ENCODE results near the gene S1PR2. TPM values are rescaled to one million over a fixed set of nuclear protein-coding genes. Genes with fewer than 3 reads are reported as not detected.

The S1PR2 gene
- total and polyA plus RNA-seq, 4 donors: 1.2 to 4.8 (median 3.3) TPM

DNA sequence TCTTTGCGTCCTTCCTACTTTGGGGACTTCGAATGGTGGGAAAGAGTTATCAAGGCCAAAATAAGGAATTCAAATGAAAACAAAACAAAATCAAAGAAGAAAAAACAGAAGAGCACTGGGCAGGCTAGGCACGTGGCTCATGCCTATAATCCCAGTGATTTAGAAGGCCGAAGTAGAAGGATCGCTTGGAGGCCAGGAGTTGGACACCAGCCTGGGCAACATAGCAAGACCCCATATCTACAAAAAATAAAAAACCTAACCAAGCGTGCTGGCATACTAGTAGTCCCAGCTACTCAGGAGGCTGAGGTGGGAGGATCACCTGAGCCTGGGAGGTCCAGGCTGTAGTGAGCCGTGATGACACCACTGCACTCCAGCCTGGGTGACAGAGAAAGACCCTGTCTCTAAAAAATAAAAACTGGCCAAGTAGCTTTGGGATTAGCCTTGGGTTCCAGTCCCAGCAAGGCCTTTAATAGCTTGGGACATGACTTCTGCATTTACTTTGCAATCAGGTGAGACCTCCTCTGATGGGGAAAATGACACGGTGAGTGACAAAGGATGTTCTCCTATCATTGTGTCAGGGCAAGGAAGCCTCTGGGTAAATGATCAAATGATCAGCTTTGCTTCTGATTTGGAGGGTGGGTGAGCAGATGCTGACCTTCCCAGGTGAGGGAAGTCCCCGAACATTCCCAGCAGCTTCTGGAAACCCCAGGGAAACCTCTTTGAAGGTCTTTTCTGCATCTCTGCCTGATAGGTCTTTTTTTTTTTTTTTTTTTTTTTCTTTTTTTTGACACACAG is 46.9 kb upstream of the S1PR2 start:
- TF ChIP-seq GABPA (IDR thresholded peaks at IDR 0.05 in 1 of 2, conservative IDR thresholded peaks at IDR 0.05 in 1 of 2) (no peak), HNF4A (conservative IDR thresholded peaks at IDR 0.05) (no peak), HNF4G (IDR thresholded peaks at IDR 0.05) (no peak)
- TF ChIP-seq, protein P1, sequence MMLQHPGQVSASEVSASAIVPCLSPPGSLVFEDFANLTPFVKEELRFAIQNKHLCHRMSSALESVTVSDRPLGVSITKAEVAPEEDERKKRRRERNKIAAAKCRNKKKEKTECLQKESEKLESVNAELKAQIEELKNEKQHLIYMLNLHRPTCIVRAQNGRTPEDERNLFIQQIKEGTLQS (IDR thresholded peaks at IDR 0.05): no peak
- no peak for DNase-seq (ENCODE audit: low spot score)
- Histone ChIP-seq H3K4me1 (ENCODE audit: control insufficient read depth in 4 of 4, insufficient read depth in 4 of 4, low read length in 3 of 4) (no peaks in the 10 kb centered on the region), H3K27ac (ENCODE audit: low read depth in 1 of 2, low read length in 2 of 2) (no peak overlapping the region), H3K9ac (ENCODE audit: low read depth in 1 of 2, low read length in 2 of 2) (no peak overlapping the region), H3K4me3 (ENCODE audit: low read depth in 1 of 3, low read length in 3 of 3) (no peak overlapping the region), H3K36me3 (ENCODE audit: control insufficient read depth in 4 of 4, insufficient read depth in 3 of 4, low read depth in 1 of 4, low read length in 3 of 4) (peaks cover 7 to 52% (median 29%) of the 10 kb centered on the region in 4 donors), H3K27me3 (ENCODE audit: control insufficient read depth in 4 of 4, insufficient read depth in 4 of 4, low read length in 3 of 4) (no peaks in the 10 kb centered on the region), H3K9me3 (ENCODE audit: control insufficient read depth in 4 of 4, low read length in 3 of 4) (no peaks in the 10 kb centered on the region)
- WGBS: 93% methylated on average over 9 of the region's 9 CpGs

DNA sequence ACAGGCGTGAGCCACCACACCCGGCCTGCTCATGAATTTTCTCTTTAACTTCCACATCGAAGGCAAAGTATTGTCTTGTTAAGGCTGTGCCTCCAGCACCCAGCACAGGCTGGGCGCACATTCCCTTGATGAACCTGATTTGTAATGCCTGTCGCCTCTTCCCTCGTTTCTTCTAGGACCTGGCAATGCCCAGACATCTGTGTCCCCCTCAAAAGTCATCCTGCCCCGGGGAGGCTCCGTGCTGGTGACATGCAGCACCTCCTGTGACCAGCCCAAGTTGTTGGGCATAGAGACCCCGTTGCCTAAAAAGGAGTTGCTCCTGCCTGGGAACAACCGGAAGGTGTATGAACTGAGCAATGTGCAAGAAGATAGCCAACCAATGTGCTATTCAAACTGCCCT is 43.5 kb upstream of the S1PR2 start:
- Histone ChIP-seq H3K27ac (ENCODE audit: low read depth in 1 of 2, low read length in 2 of 2) (no peak overlapping the region), H3K9me3 (ENCODE audit: control insufficient read depth in 4 of 4, low read length in 3 of 4) (no peaks in the 10 kb centered on the region), H3K9ac (ENCODE audit: low read depth in 1 of 2, low read length in 2 of 2) (no peak overlapping the region), H3K36me3 (ENCODE audit: control insufficient read depth in 4 of 4, insufficient read depth in 3 of 4, low read depth in 1 of 4, low read length in 3 of 4) (peaks cover 7 to 32% (median 21%) of the 10 kb centered on the region in 4 donors), H3K4me1 (ENCODE audit: control insufficient read depth in 4 of 4, insufficient read depth in 4 of 4, low read length in 3 of 4) (peaks cover 6 to 18% (median 11%) of the 10 kb centered on the region in 4 donors), H3K4me3 (ENCODE audit: low read depth in 1 of 3, low read length in 3 of 3) (no peak overlapping the region), H3K27me3 (ENCODE audit: control insufficient read depth in 4 of 4, insufficient read depth in 4 of 4, low read length in 3 of 4) (no peaks in the 10 kb centered on the region)
- DNase-seq (ENCODE audit: low spot score): no peak
- WGBS: 91% methylated on average over 10 of the region's 10 CpGs
- TF ChIP-seq EGR1 (IDR thresholded peaks at IDR 0.05; ENCODE audit: low read depth in 2 of 2) (no peak), JUND (IDR thresholded peaks at IDR 0.05) (no peak), YY1 (IDR thresholded peaks at IDR 0.05) (no peak), TAF1 (conservative IDR thresholded peaks at IDR 0.05) (no peak), FOXA2 (IDR thresholded peaks at IDR 0.05) (no peak), RXRA (IDR thresholded peaks at IDR 0.05) (no peak)
- TF ChIP-seq, protein P2, sequence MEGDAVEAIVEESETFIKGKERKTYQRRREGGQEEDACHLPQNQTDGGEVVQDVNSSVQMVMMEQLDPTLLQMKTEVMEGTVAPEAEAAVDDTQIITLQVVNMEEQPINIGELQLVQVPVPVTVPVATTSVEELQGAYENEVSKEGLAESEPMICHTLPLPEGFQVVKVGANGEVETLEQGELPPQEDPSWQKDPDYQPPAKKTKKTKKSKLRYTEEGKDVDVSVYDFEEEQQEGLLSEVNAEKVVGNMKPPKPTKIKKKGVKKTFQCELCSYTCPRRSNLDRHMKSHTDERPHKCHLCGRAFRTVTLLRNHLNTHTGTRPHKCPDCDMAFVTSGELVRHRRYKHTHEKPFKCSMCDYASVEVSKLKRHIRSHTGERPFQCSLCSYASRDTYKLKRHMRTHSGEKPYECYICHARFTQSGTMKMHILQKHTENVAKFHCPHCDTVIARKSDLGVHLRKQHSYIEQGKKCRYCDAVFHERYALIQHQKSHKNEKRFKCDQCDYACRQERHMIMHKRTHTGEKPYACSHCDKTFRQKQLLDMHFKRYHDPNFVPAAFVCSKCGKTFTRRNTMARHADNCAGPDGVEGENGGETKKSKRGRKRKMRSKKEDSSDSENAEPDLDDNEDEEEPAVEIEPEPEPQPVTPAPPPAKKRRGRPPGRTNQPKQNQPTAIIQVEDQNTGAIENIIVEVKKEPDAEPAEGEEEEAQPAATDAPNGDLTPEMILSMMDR (IDR thresholded peaks at IDR 0.05; ENCODE audit: low read depth, low read length, missing input control): no peak
- TF ChIP-seq, protein P3, sequence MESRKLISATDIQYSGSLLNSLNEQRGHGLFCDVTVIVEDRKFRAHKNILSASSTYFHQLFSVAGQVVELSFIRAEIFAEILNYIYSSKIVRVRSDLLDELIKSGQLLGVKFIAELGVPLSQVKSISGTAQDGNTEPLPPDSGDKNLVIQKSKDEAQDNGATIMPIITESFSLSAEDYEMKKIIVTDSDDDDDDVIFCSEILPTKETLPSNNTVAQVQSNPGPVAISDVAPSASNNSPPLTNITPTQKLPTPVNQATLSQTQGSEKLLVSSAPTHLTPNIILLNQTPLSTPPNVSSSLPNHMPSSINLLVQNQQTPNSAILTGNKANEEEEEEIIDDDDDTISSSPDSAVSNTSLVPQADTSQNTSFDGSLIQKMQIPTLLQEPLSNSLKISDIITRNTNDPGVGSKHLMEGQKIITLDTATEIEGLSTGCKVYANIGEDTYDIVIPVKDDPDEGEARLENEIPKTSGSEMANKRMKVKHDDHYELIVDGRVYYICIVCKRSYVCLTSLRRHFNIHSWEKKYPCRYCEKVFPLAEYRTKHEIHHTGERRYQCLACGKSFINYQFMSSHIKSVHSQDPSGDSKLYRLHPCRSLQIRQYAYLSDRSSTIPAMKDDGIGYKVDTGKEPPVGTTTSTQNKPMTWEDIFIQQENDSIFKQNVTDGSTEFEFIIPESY (IDR thresholded peaks at IDR 0.05): no peak
- TF ChIP-seq, protein P4, sequence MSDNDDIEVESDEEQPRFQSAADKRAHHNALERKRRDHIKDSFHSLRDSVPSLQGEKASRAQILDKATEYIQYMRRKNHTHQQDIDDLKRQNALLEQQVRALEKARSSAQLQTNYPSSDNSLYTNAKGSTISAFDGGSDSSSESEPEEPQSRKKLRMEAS (IDR thresholded peaks at IDR 0.05): no peak
